LNCaP clone FGC (cell line): ENCODE data around the gene CELF4.

Experiments used
- DNase-seq: peaks from one replicate; pipeline ENCODE4 v3.0.0-alpha.2; 2011; ENCODE audit warnings: low read depth
- H3K4me3 ChIP-seq: 2 replicates; pipeline ENCODE4 v1.5.1; 2011; ENCODE audit warnings: mild to moderate bottlenecking, low read depth, low read length, control low read depth
- TF ChIP-seq, protein P1 (sequence below): IDR thresholded peaks from 2 replicates; pipeline ENCODE4 v1.5.1; 2012; ENCODE audit warnings: mild to moderate bottlenecking; ENCODE audit not compliant: control insufficient read depth, insufficient read depth; ENCODE audit errors: extremely low read depth

The CELF4 gene

DNA sequence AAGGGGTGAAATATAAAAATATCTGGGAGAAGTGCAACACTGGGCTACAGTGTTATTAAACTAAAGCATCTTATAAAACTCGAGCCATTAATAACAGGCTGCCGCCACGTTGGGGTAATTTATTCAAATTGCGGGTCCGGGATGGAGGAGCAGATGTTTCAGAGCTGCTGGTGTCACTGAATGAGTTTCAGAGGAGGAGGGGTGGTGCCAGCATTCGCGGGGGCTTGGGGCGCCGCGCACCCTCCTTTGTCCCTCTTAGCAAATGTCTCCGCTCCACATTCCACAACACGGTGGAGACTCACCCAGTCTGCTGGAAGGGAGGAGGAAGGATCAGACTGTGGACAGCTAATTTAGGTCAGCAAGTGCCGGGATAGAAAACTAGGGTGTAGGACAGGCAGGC, 260.5 kb downstream of the CELF4 start:
- H3K4me3 ChIP-seq: no peak overlapping the region
- DNase-seq: no peak
- TF ChIP-seq, protein P1, sequence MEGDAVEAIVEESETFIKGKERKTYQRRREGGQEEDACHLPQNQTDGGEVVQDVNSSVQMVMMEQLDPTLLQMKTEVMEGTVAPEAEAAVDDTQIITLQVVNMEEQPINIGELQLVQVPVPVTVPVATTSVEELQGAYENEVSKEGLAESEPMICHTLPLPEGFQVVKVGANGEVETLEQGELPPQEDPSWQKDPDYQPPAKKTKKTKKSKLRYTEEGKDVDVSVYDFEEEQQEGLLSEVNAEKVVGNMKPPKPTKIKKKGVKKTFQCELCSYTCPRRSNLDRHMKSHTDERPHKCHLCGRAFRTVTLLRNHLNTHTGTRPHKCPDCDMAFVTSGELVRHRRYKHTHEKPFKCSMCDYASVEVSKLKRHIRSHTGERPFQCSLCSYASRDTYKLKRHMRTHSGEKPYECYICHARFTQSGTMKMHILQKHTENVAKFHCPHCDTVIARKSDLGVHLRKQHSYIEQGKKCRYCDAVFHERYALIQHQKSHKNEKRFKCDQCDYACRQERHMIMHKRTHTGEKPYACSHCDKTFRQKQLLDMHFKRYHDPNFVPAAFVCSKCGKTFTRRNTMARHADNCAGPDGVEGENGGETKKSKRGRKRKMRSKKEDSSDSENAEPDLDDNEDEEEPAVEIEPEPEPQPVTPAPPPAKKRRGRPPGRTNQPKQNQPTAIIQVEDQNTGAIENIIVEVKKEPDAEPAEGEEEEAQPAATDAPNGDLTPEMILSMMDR: no peak

DNA sequence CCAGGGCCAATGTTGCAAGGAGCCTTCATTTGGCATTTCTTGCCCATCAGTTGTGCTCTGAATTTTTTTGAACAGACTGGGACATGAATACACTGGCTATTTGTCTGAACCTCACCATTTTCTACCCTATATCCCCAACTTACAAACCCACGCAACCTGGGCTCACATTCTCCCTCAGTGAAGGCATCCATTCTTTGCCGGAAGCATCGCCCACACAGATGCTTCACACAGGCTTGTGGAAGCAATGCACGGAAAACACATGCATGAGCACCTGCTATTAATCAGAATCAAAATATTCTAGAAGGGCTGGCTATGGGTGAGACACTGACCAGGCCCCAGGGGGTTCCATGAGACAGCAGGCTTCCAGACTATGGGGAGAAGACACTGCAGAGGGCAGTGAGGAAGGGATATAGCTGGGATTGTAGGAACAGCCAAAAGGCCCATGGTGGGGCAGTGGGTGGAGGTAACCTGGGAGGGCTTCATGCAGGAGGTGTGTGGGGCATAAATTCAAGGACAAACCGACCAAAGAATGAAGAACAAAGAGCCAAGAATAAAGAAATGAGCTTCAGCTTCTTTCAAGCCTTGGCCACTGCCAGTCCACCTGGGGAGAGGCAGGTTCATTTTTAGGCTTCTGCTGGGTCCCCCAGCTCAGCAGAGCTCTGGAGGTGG, 261.5 kb downstream of the CELF4 start:
- no peak overlapping the region for H3K4me3 ChIP-seq
- DNase-seq: no peak
- TF ChIP-seq, protein P1: no peak

DNA sequence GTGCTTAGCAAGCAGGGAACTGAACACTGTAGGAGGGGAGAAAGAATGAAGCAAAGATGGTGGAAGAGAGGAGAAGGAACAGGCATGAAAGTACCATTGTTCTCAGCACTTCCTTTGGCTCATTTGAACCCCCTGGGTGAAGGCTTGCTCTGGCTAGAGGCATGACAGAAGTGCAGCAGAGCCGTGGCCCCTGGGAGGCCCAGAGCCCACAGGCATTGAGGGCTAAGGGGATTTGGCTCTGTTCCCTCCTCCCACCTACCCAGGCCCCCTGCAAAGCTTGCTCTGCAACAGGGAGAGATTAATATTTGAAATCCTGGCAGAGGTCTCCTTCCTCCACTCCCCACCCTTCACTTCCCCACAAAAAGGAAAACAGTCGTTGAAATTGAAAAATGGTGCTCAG, 262.6 kb downstream of the CELF4 start:
- DNase-seq: no peak
- H3K4me3 ChIP-seq: no peak overlapping the region
- TF ChIP-seq, protein P1: no peak

DNA sequence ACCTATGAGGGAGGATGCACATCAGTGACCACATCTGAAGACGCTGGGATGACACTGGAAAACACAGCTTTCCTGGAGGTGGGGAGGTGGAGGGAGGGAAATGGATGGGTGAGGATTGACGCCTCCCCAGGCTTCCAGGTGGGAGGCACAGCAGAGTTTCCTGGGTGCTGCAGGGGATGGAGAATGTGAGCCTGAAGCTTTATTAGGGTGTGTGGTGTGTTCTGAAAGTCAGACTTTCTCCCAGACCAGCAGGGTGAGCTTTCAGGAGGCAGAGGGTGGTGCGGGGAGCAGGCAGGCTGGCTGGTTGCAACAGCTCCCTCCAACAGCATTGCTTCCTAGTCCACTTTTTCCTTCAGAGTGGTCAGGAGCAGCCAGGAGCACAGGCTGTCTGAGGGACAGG, 263.1 kb downstream of the CELF4 start:
- no peak for DNase-seq
- TF ChIP-seq, protein P1: no peak
- H3K4me3 ChIP-seq: no peak overlapping the region

DNA sequence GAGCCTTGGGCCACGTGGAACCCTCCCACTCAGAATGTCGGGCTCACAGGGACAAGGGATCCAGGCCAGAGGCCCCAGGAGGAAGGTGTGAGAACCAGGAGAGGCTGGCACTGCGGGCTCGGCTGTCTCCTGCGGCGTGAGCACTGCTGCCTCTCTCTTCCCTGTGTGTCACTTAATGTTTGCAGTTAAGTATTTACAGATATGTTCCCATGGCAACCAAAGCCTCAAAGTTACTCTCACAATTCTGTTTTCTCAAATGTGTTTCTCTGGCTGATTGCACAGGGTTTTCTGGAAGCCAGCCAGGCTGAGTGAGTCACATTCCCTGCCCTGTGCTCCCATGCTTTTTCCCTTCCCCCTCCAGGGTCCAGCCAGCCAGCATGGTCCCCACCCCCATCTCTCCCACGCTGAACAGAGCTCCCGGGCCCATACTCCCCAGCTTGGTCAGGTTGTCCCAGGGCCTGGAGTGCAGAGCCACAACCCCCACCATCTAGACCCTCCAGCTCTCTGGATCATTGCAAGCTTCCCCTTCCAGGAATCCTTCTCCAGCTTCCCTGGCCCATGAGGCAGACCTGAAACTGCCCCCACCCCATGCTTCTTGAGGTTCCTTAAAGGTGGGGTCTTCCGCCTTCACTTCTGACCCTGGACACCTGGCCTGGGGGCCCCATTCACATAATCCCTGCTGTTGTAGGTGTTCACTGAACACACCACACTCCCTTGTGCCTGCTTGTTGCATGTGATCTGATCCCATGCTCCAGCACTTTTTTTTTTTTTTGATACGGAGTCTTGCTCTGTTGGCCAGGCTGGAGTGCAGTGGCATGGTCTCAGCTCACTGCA, 265.9 kb downstream of the CELF4 start:
- TF ChIP-seq, protein P1: no peak
- no peak overlapping the region for H3K4me3 ChIP-seq
- DNase-seq: peak; percentile 90

DNA sequence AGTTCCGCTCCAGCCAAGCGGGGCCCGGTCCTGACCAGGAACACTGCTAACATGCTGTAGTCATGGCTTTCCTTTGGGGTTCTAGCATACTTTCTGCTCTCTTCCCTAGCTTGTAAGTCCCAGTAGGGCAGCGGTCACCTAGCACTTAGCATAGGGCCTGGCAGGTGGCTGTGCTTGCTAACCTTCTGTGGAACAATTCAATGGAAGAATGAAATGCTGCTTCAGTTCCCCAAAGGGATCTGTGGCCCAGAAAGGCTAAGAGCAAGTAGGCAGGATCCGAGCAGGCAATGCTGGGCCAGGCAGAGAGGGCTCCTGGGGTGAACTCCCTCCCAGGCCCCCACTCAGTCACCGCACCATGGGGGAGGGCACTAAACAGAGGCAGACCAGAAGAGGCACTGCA, 266.8 kb downstream of the CELF4 start:
- DNase-seq: no peak
- TF ChIP-seq, protein P1: no peak
- no peak overlapping the region for H3K4me3 ChIP-seq
